Endothelial cell of umbilical vein (primary cell): Measurements from ENCODE around the gene SKAP1.

Source experiments
- MYC ChIP-seq: IDR thresholded peaks from one replicate; pipeline ENCODE4 v1.6.1; 2011; ENCODE audit warnings: mild to moderate bottlenecking, low read depth, low read length
- TF ChIP-seq, protein P1 (sequence below), 2 donors: IDR thresholded peaks; 1 replicate in 1 of 2; 2 replicates in 1 of 2; pipeline ENCODE4 v1.5.1; 2011; ENCODE audit warnings: low read length in 2 of 2, mild to moderate bottlenecking in 2 of 2, moderate library complexity in 2 of 2, control low read depth in 1 of 2, inconsistent platforms in 1 of 2, low read depth in 1 of 2; ENCODE audit not compliant: insufficient read depth in 1 of 2; ENCODE audit errors: extremely low read depth in 1 of 2

DNA sequence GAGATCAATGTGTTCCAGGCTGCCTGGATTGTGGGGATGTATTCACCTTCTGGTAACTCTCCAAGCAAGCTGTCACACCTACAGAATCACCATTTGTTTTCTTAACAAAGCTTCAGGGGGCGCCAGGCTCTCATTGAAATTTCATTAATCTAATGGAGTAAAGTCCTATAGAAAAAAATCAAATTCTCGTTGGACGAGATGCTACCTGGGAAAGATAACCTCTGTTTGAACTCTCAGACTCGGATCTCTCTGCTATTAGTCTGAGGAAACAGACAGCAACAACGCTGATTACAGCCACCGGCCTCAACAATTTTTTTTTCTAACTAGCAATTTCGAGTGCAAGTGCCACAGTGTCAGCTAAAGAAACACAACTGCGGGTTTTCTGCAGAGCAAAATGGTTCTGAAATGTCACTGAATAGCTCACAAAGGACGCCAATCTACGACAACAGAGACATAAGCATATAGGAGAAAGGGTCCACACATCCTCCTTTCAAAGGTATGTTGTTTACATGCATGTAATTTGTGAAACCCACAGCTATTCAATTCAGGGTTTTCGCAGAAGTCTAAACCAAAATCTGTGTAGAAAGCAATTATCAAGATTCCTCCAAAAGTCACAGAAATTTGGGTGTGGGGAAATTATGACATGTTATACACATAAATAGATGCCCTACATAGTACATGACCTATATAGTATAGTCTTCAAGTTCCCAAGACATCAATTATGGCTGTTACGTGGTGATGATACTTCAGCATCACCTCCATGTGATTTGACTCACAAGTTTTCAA lies 135.8 kb downstream of the SKAP1 start:
- no peak for TF ChIP-seq MYC
- TF ChIP-seq, protein P1, sequence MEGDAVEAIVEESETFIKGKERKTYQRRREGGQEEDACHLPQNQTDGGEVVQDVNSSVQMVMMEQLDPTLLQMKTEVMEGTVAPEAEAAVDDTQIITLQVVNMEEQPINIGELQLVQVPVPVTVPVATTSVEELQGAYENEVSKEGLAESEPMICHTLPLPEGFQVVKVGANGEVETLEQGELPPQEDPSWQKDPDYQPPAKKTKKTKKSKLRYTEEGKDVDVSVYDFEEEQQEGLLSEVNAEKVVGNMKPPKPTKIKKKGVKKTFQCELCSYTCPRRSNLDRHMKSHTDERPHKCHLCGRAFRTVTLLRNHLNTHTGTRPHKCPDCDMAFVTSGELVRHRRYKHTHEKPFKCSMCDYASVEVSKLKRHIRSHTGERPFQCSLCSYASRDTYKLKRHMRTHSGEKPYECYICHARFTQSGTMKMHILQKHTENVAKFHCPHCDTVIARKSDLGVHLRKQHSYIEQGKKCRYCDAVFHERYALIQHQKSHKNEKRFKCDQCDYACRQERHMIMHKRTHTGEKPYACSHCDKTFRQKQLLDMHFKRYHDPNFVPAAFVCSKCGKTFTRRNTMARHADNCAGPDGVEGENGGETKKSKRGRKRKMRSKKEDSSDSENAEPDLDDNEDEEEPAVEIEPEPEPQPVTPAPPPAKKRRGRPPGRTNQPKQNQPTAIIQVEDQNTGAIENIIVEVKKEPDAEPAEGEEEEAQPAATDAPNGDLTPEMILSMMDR (IDR thresholded peaks at IDR 0.05; ENCODE audit: extremely low read depth in 1 of 2, insufficient read depth in 1 of 2, low read depth in 1 of 2, low read length in 2 of 2), result no peak
